Measurements from ENCODE around the gene STK32B. TPM values are rescaled to one million over a fixed set of nuclear protein-coding genes. Genes with fewer than 3 reads are reported as not detected.

Gene STK32B
- polyA plus RNA-seq, 1 experiment: 4.3 TPM

DNA sequence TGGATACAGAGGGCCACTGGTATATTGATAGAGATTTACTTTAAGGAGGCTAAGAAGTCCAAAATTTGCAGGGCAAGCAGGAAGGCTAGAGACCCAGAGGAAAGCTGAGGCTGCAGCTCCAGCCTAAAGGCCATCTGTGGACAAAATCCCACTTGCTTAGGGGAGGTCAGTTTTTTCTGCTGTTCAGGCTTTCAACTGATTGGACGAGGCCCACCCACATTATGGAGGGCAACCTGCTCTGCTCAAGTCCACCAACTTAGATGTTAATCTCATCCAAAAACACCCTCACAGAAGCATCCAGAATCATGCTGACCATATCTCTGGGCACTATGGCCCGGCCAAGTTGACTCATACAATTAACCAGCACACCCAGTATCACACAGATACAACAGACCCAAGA lies 480.8 kb downstream of the STK32B start:
- ChIA-PET CTCF (no interaction called here), POLR2A (no interaction called here)
- H3K27ac ChIP-seq (ENCODE audit: low read depth, low read length): no peak overlapping the region
- no peak overlapping the region for H3K4me3 ChIP-seq (ENCODE audit: low read depth, low read length)
- no peaks in the 10 kb centered on the region; the same call in 1 of the 2 replicates for H3K9me3 ChIP-seq (ENCODE audit: control insufficient read depth, insufficient read depth, low read length)
- no peaks in the 10 kb centered on the region for H3K27me3 ChIP-seq (ENCODE audit: control insufficient read depth, insufficient read depth, low read length)
- no peak for DNase-seq (ENCODE audit: low read depth, low spot score)
- TF ChIP-seq, protein P1, sequence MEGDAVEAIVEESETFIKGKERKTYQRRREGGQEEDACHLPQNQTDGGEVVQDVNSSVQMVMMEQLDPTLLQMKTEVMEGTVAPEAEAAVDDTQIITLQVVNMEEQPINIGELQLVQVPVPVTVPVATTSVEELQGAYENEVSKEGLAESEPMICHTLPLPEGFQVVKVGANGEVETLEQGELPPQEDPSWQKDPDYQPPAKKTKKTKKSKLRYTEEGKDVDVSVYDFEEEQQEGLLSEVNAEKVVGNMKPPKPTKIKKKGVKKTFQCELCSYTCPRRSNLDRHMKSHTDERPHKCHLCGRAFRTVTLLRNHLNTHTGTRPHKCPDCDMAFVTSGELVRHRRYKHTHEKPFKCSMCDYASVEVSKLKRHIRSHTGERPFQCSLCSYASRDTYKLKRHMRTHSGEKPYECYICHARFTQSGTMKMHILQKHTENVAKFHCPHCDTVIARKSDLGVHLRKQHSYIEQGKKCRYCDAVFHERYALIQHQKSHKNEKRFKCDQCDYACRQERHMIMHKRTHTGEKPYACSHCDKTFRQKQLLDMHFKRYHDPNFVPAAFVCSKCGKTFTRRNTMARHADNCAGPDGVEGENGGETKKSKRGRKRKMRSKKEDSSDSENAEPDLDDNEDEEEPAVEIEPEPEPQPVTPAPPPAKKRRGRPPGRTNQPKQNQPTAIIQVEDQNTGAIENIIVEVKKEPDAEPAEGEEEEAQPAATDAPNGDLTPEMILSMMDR (IDR thresholded peaks at IDR 0.05; ENCODE audit: low read depth, low read length): no peak

DNA sequence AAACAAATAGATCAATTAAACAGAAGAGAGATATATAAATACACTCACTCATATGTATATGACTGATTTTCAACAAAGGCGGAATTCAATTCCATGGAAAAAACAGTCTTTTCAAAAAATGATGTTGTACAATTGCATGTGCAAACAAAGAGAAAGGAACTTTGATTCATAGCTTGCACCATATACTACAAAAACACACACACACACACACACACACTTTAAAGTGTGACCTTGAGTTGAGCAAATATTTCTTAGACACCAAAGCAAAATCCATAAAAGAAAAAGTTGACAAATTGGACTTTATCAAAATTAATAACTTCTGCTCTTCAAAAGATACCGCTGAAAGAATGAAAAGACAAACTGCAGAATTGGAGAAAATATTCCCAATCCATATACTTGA lies 488.3 kb downstream of the STK32B start:
- no peak overlapping the region for H3K4me3 ChIP-seq (ENCODE audit: low read depth, low read length)
- no peak for DNase-seq (ENCODE audit: low read depth, low spot score)
- no peaks in the 10 kb centered on the region; the same call in 1 of the 2 replicates for H3K9me3 ChIP-seq (ENCODE audit: control insufficient read depth, insufficient read depth, low read length)
- POLR2A ChIA-PET: no interaction called here
- CTCF ChIA-PET: interaction anchor here (0.6 kb wide), 1 partner anchor 1015 kb away, joined by 8 read pairs; no protein-coding TSS in a partner anchor
- H3K27ac ChIP-seq (ENCODE audit: low read depth, low read length): no peak overlapping the region
- H3K27me3 ChIP-seq (ENCODE audit: control insufficient read depth, insufficient read depth, low read length): no peaks in the 10 kb centered on the region
- TF ChIP-seq, protein P1 (IDR thresholded peaks at IDR 0.05; ENCODE audit: low read depth, low read length): no peak

DNA sequence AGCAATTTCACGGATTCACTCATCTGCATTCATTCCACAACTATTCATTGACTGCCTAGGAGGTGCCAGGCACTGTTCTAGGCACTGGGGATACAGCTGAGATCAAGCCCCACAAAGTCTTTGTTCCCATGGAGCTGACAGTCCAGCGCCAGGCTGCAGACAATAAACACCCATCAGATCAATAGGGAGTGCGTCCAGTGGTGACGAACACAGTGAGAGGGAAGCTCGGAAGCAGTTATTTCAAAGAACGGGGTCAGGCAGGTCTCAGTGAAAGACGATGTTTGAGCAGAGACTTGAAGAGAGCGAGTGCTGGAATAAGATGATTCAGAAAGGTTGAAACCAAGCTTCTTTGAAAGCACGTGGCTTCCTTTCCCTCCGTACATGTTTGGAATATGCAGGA lies 489.9 kb downstream of the STK32B start:
- Histone ChIP-seq H3K4me3 (ENCODE audit: low read depth, low read length) (no peak overlapping the region), H3K27me3 (ENCODE audit: control insufficient read depth, insufficient read depth, low read length) (no peaks in the 10 kb centered on the region), H3K27ac (ENCODE audit: low read depth, low read length) (no peak overlapping the region), H3K9me3 (ENCODE audit: control insufficient read depth, insufficient read depth, low read length) (no peaks in the 10 kb centered on the region)
- POLR2A ChIA-PET: no interaction called here
- DNase-seq (ENCODE audit: low read depth, low spot score): no peak
- TF ChIP-seq, protein P1 (IDR thresholded peaks at IDR 0.05; ENCODE audit: low read depth, low read length): no peak
- CTCF ChIA-PET: no interaction called here

DNA sequence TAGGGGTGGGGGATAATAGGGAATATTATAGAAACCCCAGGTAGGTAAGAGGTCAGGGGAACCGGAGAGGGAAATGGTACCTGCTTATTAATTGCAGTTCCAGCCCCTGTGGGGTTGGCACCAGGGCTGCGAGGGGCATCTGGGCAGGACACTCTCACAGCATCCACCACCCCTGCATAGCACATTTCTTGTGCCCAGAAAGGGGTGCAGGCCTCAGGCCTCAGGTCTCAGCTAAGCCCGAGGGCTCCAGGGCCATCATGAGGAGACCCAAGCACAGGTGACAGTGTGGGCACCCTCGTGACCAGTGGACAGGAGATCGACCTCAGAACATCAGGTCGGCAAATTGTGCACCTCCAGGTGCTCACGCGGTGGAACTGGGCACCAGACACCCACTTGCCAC lies 492.4 kb downstream of the STK32B start:
- Histone ChIP-seq H3K27ac (ENCODE audit: low read depth, low read length) (no peak overlapping the region), H3K9me3 (ENCODE audit: control insufficient read depth, insufficient read depth, low read length) (peaks cover 10% of the 10 kb centered on the region; the same call in 1 of the 2 replicates), H3K27me3 (ENCODE audit: control insufficient read depth, insufficient read depth, low read length) (no peaks in the 10 kb centered on the region), H3K4me3 (ENCODE audit: low read depth, low read length) (no peak overlapping the region)
- ChIA-PET CTCF (no interaction called here), POLR2A (no interaction called here)
- no peak for DNase-seq (ENCODE audit: low read depth, low spot score)
- TF ChIP-seq, protein P1 (IDR thresholded peaks at IDR 0.05; ENCODE audit: low read depth, low read length): no peak

DNA sequence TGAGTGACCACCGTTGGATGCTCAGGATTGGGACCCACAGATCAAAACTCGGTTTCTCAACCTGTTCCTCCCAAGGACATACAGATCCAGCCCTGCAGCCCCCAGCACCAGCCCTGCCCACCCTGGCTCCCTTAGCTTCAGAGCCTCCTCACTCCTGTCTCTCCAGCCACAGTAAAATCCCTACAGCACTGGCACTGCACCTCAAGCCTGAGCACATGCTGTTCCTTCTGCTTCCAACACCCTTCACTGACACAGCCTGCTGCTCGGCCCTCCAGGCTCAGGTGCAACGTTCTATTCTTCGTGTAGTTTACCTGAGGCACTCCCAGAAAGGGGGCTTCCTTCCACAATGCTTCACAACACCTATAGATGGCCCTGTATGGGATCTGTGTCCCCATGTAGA lies 493.5 kb downstream of the STK32B start:
- Histone ChIP-seq H3K27ac (ENCODE audit: low read depth, low read length) (no peak overlapping the region), H3K27me3 (ENCODE audit: control insufficient read depth, insufficient read depth, low read length) (no peaks in the 10 kb centered on the region), H3K9me3 (ENCODE audit: control insufficient read depth, insufficient read depth, low read length) (peaks cover 10% of the 10 kb centered on the region; the same call in 1 of the 2 replicates), H3K4me3 (ENCODE audit: low read depth, low read length) (no peak overlapping the region)
- POLR2A ChIA-PET: no interaction called here
- DNase-seq (ENCODE audit: low read depth, low spot score): no peak
- TF ChIP-seq, protein P1 (IDR thresholded peaks at IDR 0.05; ENCODE audit: low read depth, low read length): no peak
- CTCF ChIA-PET: no interaction called here

Data from AG04450 (cell line).